DMS 273 (cell line): ENCODE measurements around the gene ADAM15.
A peak's percentile ranks its signal among the peaks of the same experiment; 100 is the strongest.

ENCODE experiments used
- DNase-seq: peaks from one replicate; lab custom pipeline; 2025; ENCODE audit not compliant: unreplicated experiment; lab: John Stamatoyannopoulos, UW

The ADAM15 gene

DNA sequence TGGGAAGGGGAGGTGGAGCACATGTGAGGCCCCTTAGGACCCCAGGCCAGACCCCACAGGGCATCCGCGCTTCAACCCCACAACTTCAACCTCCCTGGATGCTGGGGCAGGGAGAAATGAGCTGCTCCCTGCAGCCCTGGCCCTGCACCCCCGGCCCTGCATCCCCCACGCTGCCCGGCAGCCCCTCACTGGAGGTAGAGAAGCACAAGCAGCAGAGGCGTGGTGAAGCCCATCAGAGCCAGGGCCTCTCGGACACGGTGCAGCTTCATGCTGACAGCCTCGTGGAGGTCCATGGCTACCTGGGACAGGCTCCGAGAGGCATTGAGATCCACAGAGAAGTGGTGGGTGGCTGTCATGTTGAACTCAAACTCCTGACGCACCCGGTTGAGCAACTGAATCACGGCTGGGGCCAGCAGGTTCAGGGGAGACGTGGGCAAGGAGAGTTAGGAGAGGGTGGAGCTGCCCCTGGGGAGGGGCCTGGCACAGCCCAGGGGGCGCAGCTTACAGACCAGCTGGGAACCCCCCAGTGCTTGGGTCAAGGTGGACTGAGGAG lies 20.8 kb upstream of the ADAM15 start:
- no peak for DNase-seq

- no peak for DNase-seq
Observed at GRCh38 chr1:155030899-155031298, 20.2 kb upstream of the ADAM15 start.

GRCh38 chr1:155032886-155033285 lies 18.2 kb upstream of the ADAM15 start:
- DNase-seq: no peak

- no peak for DNase-seq
Observed at GRCh38 chr1:155033524-155033923, 17.6 kb upstream of the ADAM15 start, which contains the start of the genes DCST1 and DCST2. TSS of gene DCST1 (plus strand) at chr1:155033824. CDS start at chr1:155034037, 213 bp downstream. TSS of gene DCST2 (minus strand) at chr1:155033781. CDS start at chr1:155033701, 80 bp downstream.

- no peak for DNase-seq
Observed at GRCh38 chr1:155034318-155035208, 16.6 kb upstream of the ADAM15 start.

GRCh38 chr1:155035936-155036335 lies 15.2 kb upstream of the ADAM15 start:
- no peak for DNase-seq

GRCh38 chr1:155037043-155037442 lies 14.1 kb upstream of the ADAM15 start:
- DNase-seq: no peak

GRCh38 chr1:155037851-155038441 lies 13.2 kb upstream of the ADAM15 start:
- DNase-seq: no peak

- no peak for DNase-seq
Observed at GRCh38 chr1:155038602-155039307, 12.4 kb upstream of the ADAM15 start.

DNA sequence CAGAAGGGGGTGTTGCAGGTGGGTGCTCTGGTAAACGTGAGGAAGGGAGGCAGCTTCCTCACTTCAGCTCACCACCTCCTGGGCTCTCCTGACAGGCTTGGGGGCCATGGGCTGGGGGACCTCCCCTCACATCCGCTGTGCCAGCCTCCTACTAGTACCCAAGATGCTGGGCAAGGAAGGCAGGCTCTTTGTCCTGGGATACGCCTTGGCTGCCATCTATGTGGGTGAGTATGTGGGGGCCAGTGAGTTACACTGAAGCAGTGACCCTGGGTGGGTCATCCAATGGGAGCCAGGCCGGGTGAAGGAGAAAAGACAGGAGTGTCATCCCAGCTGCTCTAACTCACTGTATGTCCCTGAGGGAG lies 11.8 kb upstream of the ADAM15 start:
- DNase-seq: no peak

- DNase-seq: no peak
Observed at GRCh38 chr1:155040358-155041093, 10.6 kb upstream of the ADAM15 start.

GRCh38 chr1:155042789-155043188 lies 8.3 kb upstream of the ADAM15 start:
- no peak for DNase-seq

DNA sequence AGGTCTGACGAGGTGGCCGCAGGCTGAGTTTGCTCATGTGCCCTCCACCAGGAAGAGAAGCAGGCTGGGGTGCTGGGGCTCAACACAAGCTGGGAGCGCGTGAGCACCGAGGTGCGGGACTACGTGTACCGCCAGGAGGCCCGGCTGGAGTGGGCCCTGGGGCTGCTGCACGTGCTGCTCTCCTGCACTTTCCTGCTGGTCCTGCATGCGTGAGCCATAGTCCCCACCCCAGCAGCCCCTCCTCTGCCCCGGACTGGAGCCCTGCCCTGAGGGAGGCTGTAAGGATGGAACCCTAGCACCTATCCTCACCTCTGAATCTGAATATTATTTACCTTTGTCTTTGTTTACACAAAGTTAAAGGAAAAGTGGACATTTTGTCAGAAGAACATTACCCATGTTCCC lies 7.8 kb upstream of the ADAM15 start:
- no peak for DNase-seq

GRCh38 chr1:155043793-155044192 lies 7.3 kb upstream of the ADAM15 start:
- no peak for DNase-seq

GRCh38 chr1:155044365-155044764 lies 6.8 kb upstream of the ADAM15 start:
- no peak for DNase-seq

- DNase-seq: peak; percentile 94
Observed at GRCh38 chr1:155044812-155045657, 6.1 kb upstream of the ADAM15 start.

DNA sequence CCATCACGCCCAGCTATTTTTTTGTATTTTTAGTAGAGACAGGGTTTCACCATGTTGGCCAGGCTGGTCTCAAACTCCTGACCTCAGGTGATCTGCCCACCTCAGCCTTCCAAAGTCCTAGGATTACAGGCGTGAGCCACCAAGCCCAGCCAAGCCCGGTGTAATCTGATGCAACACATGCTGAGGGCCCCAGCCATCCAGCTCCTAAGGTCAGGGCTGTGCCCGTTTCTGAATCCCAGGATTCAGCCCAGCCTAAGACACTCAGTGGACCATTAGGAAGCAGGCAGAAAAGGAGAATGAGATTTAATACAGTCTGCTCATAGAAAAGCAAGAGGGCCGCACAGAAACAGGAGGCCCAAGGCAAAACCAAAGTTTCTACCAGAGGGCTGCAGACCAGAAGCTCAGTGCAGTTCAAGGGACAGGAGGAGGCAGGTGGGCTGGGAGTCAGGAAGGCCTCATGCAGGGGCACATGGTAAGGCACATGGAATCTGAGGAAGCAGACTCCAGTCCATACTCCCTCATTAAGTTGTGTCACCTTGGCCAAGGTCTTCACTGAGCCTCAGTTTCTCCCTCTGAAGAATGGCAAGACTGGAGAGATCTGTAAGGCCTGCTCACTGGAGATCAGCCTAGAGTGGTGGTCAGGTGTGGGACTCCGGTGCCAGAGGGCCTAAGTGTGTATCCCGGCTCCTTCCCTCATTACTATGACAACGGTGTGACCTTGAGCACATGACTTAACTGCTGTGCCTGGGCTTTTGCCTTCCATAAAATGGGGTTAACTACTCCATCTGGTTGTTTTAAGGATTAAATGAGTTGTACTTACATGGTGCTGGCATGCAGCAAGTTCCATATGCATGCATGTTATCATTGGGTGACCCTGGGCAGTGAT lies 2.4 kb upstream of the ADAM15 start:
- no peak for DNase-seq

DNA sequence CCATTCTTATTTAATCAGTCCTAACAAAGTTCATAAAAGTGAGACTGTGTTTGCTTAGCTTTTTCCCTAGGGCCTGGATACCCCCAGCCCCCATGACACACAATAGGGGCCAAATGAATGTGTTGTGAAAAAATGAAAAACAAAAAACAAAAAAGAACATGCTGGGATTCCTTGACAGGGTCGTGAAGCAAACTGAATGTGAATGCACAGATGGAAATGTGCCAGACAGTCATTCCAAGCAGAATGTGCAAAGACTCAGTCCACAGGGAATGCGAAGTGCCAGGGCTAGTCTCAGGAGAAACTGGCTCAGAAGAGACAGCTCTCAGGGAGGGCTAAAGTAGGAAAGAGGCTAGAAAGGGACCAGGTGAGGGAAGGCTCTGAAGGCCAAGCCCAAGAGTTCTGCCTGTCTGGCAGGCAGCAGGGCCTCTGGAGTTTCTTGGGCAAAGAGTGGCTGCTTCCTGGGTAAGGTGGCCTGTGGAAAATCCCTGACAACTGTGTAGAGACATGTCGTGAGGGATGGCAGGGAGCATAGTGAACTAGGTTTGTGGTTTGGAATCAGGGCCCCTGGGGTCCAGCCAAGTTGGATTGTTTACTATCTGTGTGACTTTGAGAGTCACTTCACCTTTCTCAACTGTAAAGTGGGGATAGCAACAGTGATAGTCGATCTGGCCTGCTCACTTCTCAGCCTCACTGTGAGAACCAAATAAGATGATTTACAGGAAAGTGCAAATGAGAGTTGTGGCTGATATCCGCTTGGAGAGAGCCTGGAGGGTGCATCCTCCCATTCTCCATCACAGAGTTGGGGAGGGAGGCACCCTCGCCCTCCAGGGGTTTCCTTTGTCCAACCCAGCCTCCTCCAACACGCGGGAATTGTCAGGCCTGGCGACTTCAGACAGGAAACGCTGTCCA lies 1.2 kb upstream of the ADAM15 start:
- peak; percentile 59 for DNase-seq
